Stromal cell of bone marrow (primary cell): ENCODE results near the gene INPP4B.

Experiments used
- DNase-seq: peaks from one replicate; pipeline ENCODE4 v3.0.0-alpha.2; 2012; ENCODE audit warnings: low read depth

The INPP4B gene

DNA sequence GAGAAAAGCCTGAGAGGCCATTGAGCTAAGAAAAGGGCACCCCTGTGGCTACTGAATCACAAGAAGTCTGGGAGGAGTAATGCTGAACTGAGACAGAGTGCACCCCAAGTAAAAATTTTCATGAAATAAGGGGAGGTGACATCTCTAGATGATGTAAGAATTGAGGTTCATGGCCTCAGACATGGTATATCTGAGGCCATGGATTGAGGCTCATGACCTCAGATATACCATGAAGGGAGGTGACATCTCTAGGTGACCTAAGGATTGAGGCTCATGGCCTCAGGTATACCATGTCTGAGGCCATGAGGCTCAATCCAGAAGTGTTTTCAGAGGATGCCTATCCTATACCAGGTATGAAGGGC, 560.9 kb downstream of the INPP4B start:
- DNase-seq, result no peak

DNA sequence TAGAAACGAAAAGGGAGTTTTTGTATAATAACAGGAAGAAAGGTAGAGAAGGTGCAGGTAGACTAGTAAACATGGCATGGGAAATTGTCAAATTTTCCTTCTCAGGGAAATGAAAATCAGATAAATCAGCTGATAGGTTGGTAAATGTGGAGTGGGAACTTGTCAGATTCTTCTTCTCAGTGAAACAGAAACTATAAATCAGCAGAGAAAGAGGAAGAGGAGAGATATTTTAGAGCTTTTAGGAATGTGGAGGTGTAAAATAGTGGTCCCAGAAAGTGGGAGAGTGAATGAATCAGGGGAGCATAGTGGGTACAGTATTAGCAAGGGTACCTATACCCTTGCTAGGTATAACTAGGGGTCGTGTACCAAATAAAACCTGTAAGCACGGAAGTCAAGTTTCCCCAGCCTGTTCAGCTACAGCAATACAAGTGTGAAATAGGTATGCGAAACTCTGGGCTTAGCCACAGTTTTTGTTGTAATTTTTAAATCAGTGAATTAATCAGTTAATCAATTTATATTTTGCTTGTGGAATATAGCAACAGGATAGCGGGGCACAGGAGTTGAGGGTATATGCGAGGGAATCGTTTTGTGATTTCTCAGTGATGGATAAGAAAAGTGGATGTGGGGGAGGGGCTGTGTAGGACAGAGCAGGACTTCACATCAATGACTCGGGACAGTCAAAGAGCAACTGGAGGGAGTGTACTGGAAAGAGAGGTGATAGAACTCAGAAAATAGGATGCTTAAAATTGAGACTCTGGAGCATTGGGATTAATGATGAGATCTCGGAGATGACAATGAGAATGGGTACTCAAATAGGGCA, 561.5 kb downstream of the INPP4B start:
- no peak for DNase-seq

GRCh38 chr4:142282870-142283431, 563.1 kb downstream of the INPP4B start:
- no peak for DNase-seq

GRCh38 chr4:142281999-142282398, 564.1 kb downstream of the INPP4B start:
- no peak for DNase-seq

DNA sequence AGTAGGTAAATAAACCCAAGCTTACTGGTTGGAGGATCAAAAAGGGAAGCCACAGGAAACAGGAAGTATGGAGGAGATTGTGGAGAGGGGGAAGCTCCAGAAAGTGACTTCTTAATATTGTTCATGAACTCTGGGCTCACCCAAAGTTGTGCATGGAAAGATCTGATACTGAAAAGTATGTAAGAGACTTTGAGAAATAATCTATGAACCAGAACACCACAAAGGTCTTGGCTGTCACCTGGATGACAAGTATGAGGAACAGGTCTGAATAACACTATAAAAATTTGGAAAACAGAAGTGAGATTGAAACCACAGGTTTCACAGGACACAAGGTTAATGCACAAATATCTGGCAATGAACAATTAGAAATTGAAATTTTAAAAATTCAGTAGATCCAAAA, 567.4 kb downstream of the INPP4B start:
- no peak for DNase-seq

DNA sequence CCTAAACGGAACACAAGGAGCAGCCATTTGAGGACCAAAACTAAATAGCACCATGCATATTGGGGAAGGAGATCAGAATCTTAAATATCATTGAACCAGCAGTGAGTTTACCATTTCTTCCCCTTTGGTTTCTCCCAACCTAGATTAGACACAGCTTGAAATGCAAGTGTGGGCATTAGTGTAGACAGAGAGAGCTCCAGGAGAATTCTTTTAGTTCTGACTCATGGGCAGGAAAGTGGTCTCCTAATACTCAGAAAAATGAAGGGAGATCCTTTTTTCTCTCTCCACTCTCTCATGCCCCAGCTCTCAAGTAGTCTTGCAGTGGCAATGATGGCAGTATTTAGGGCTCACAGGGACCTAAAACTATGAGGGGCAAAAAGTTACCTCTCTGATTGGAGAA, 567.9 kb downstream of the INPP4B start:
- no peak for DNase-seq

DNA sequence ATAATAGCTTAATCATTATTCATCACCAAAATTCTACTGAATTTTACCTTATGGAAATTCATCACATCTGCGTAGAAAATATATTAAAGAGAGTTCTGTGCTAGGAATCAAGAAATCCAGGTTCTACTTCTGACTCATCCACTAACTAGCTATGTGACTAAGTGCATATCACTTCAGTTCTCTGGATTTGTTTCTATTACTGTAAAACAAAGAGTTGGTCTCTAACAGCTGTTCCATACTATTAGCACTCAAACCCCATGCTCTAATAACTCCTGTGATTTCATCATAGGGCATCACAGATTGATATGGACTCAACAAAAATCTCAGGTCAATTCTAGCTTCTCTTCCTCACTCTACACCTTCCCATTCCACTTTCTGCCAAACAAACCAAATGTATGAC, 572.0 kb downstream of the INPP4B start:
- peak; percentile 2 for DNase-seq

DNA sequence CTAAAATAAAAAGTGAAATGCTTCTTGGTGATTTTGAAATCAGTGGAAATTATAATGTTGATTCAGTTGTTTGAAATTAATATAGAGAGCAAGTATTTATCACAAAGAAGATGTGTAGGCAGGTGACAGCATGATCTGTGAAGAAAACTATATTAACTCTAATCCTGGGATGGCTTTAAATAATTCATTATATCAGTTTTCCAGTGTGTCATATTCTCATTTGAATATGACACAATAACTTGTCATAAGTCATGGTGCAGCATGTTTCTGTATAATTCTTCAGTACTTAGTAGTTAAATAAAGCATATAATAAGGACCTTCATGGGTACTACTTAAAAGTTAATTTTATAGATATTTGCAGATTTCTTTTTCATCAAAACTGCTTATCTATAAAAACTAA, 573.6 kb downstream of the INPP4B start:
- no peak for DNase-seq

DNA sequence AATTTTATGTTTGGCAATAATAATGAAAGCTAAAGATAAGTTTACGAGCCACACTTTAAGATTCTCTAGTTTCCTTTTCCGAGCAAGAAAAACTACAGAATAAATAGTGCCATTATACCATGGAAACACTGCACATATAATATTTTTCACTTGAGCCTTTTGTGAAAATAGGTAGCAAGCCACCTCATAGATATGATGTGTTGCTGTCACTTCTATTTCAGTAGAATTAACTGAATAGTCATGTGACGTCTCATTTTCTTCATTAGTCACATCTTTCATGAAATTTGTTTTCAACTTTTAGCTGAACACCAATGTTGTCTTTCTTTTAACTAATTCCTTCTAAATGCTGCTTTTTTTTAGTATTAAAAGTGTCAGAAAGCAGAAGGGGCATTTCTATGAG, 574.3 kb downstream of the INPP4B start:
- DNase-seq, result no peak

DNA sequence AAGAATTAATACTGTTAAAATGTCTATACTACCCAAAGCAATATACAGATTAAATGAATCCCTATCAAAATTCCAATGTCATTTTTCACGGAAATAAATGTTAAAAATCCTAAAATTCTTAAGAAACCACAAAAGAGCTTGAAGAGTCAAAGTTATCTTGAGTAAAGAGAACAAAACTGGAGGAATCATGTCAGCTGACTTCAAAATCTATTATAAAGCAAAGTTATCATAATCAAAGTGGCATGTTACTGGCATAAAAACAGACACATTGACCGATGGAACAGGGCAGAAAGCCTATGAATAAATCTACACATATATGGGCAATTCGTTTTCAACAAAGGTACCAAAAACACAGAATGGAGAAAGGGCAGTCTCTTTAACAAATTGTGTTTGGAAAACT, 579.0 kb downstream of the INPP4B start:
- no peak for DNase-seq

- no peak for DNase-seq
Observed at GRCh38 chr4:142265946-142266345, 580.2 kb downstream of the INPP4B start.

- peak; percentile 12 for DNase-seq
Observed at GRCh38 chr4:142265536-142265935, 580.6 kb downstream of the INPP4B start.

DNA sequence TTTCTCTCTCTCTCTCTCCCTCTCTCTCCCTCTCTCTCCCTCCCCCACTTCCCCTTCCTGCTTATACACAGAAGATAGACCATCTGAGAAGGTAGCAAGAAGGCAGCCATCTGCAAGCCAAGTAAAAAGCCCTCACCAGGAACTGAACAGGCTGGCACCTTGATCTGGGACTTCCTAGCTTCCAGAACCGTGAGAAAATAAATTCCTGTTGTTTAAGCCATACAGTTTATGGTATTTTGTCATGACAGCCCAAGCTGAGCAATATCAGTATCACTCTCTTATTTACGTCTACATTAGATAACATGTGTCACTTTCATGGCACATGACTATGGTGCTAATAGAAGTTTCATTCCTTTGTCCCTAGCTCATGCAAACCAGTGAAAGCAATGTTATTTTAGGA, 581.1 kb downstream of the INPP4B start:
- peak; percentile 2 for DNase-seq

GRCh38 chr4:142262956-142263355, 583.1 kb downstream of the INPP4B start:
- no peak for DNase-seq

DNA sequence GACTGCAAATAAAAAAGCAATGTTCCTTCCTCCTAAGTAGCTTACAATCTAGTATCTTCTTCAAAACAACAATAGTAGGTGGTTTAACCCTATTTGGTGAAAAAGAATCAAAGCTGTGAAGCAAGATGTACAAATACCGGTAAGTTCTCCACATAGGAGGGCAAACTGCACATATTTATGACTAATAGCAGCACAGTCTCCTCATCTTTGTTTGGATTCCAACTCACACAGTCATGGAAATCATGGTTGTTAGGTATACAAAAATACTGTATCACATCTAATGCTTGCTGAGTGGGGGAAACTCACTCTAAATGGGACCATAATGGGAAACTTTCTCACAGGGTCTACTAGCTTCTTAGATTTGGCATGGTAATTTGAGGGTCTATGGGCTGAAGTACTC, 597.2 kb downstream of the INPP4B start:
- DNase-seq, result peak; percentile 25

- no peak for DNase-seq
Observed at GRCh38 chr4:142243255-142243654, 602.8 kb downstream of the INPP4B start.

DNA sequence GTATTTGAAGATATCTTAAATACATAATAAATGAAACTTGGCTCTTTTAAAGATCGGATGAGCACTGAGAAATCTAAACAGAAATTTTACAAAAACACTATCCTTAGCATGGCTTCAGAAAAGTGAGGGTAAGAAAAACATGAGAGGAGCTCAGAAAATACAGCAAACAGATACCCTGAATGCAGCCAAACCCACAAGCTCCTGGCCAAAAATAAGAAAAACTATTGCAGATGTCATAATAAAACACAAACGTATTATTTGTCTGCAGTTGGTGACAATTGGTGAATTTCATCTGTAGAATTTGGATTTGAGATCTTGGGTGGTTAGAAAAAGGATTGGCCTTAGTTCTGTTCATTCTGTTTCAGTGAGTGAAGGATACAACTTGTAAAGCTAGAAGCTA, 603.9 kb downstream of the INPP4B start:
- DNase-seq, result no peak

- DNase-seq, result peak; percentile 18
Observed at GRCh38 chr4:142238589-142238988, 607.5 kb downstream of the INPP4B start.

DNA sequence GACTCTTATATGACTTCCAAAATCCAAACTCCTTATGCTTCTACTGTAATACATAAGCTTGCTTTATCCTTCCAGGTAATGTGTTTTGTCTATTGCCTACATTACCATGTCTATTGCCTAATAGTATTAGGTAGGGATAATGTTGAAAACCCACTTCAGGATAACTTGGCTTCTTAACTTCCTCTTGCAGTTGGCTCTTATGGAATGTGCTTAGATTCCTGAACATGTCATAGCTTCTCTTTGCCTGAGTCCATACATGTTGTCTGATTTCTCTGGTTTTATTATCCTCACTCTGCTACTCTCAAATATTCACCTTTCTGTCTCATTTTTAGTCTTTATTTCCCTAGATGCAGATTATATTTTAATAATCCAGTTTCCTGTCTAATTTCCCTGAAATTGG, 609.8 kb downstream of the INPP4B start:
- no peak for DNase-seq

DNA sequence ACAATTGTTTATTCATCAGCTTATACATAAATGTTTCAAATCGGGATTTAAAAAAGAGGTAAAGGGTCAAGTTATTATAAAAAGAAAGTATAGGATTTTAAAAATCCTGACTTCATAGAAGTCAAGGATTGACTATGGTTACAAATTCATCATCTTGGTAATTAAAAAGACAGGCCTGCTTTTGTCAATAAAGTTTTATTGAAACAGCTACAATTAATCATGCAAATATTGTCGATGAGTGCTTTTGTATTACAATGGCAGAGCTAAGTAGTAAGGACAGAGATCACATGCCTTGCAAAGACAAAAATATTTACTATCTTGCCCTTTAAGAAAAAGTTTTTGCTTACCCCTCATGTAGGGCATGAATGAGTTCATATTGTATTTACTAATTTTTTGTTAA, 614.3 kb downstream of the INPP4B start:
- no peak for DNase-seq

- DNase-seq, result no peak
Observed at GRCh38 chr4:142230991-142231390, 615.1 kb downstream of the INPP4B start.

GRCh38 chr4:142226014-142226413, 620.1 kb downstream of the INPP4B start:
- DNase-seq, result no peak

- no peak for DNase-seq
Observed at GRCh38 chr4:142222127-142222526, 624.0 kb downstream of the INPP4B start.

GRCh38 chr4:142218726-142219125, 627.4 kb downstream of the INPP4B start:
- no peak for DNase-seq
